K562 (cell line): ENCODE results near the gene BEST2. TPM values are rescaled to one million over a fixed set of nuclear protein-coding genes. Genes with fewer than 3 reads are reported as not detected.

ENCODE experiments used
- DLX4 ChIP-seq: fragments of 250-450 bp; sonication (Bioruptor Pico); IDR thresholded peaks from 2 replicates; pipeline ENCODE4 v1.6.1; 2021; ENCODE audit warnings: mild to moderate bottlenecking
- DMBX1 ChIP-seq: fragments of 250-450 bp; sonication (Bioruptor Pico); IDR thresholded peaks from 2 replicates; pipeline ENCODE4 v1.8.0; 2022; ENCODE audit warnings: inconsistent platforms, mild to moderate bottlenecking, moderate library complexity, borderline replicate concordance
- E2F4 ChIP-seq: sonication (generic); formaldehyde crosslinking; IDR thresholded peaks from 2 replicates; pipeline ENCODE4 v1.8.0; 2022; ENCODE audit warnings: mild to moderate bottlenecking, low read depth, missing genetic modification reagents
- JUNB ChIP-seq: fragments of 450-650 bp; formaldehyde crosslinking; conservative IDR thresholded peaks from 2 replicates; pipeline ENCODE4 v1.4.0; 2020; ENCODE audit warnings: mild to moderate bottlenecking
- MCM5 ChIP-seq: fragments of 450-650 bp; IDR thresholded peaks from 2 replicates; pipeline ENCODE4 v1.6.1; 2016; ENCODE audit warnings: low read depth
- MGA ChIP-seq: fragments of 450-650 bp; IDR thresholded peaks from 2 replicates; pipeline ENCODE4 v1.6.1; 2016; ENCODE audit warnings: mild to moderate bottlenecking, moderate library complexity
- NR2C2 ChIP-seq, 2 experiments: fragments of 200-800 bp in 1 of 2; sonication (Bioruptor generic) in 1 of 2; sonication (generic) in 1 of 2; formaldehyde crosslinking in 1 of 2; IDR thresholded peaks; 2 replicates each; pipeline versions ENCODE4 v1.6.1 to v1.8.0; 2016 to 2022; ENCODE audit warnings: mild to moderate bottlenecking in 1 of 2, missing compliant biosample characterization in 1 of 2, missing genetic modification characterization in 1 of 2, missing genetic modification reagents in 1 of 2
- ZC3H4 ChIP-seq: sonication (generic); formaldehyde crosslinking; IDR thresholded peaks from 2 replicates; pipeline ENCODE4 v1.9.0; 2021; ENCODE audit warnings: missing genetic modification reagents, borderline replicate concordance
- polyA plus RNA-seq, 8 experiments: library from polyadenylated mRNA; depleted of rRNA in 4 of 8; stranded (reverse) in 5 of 8; unstranded in 3 of 8; fragments of >200 nt; fragmentation: Nextera tagmentation in 2 of 8; fragmentation: Illumina TruSeq in 1 of 8; extraction: Ambion mirVana in 2 of 8; extraction: Trizol in 1 of 8; gene quantifications; 2 replicates each; pipeline versions ENCODE4 v1.2.1 to v1.2.3, GENCODE V29; 2011 to 2014; ENCODE audit warnings: inconsistent platforms in 1 of 8, missing spikeins in 1 of 8
- total RNA-seq, 7 experiments: library from RNA; depleted of rRNA in 6 of 7; stranded (reverse); fragments of >200 nt in 6 of 7; fragmentation: Illumina TruSeq in 2 of 7; extraction: Trizol in 2 of 7; gene quantifications; 2 replicates each; pipeline versions ENCODE4 v1.2.1 to v1.2.3, GENCODE V29; 2011 to 2021; ENCODE audit warnings: low replicate concordance in 1 of 7
- TF ChIP-seq, protein P1 (sequence below): fragments of 250-450 bp; sonication (Bioruptor Pico); IDR thresholded peaks from 2 replicates; pipeline ENCODE4 v1.8.0; 2022; ENCODE audit warnings: moderate library complexity, mild to moderate bottlenecking, inconsistent platforms

The BEST2 gene
- total and polyA plus RNA-seq, 9 of the 15 experiments (the other 6 are each of a cell fraction or from before 2014, with no cell fraction given), result not detected

- TF ChIP-seq MGA (no peak), MCM5 (no peak), E2F4 (no peak), NR2C2 (CRISPR knock-in tag; IDR thresholded peaks at IDR 0.05) (no peak), NR2C2 (tag; IDR thresholded peaks at IDR 0.05) (no peak), DMBX1 (CRISPR knock-in tag) (no peak), ZC3H4 (0 out of 2 replicates have a peak, but pooled peaks have one; percentile 13), DLX4 (CRISPR knock-in tag) (no peak), JUNB (CRISPR knock-in tag) (no peak)
- TF ChIP-seq, protein P1, sequence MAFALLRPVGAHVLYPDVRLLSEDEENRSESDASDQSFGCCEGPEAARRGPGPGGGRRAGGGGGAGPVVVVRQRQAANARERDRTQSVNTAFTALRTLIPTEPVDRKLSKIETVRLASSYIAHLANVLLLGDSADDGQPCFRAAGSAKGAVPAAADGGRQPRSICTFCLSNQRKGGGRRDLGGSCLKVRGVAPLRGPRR, result no peak
Observed at GRCh38 chr19:12737835-12738351, 13.7 kb upstream of the BEST2 start (continued).
